Activated T-cell treated with anti-CD3 and anti-CD28 coated beads, Interleukin-2, amount 50 U/mL, for 4 hours (primary cell): Measurements from ENCODE around the gene ZNRF3. TPM values are rescaled to one million over a fixed set of nuclear protein-coding genes. Genes with fewer than 3 reads are reported as not detected.

Source experiments
- ATAC-seq, 2 donors: fragments of 200-7000 bp; cut with Tn5 transposase; one replicate each; pipeline ENCODE4 v1.10.0; 2021
- DNase-seq: peaks from one replicate; pipeline ENCODE4 v3.0.0-alpha.2; 2020
- H3K27me3 Mint-ChIP-seq: one replicate; pipeline ENCODE4 v1.8.0; 2021; ENCODE audit warnings: low read depth, mixed read lengths
- H3K36me3 Mint-ChIP-seq: one replicate; pipeline ENCODE4 v1.8.0; 2022; ENCODE audit warnings: mixed read lengths; ENCODE audit not compliant: insufficient read depth
- H3K4me1 Mint-ChIP-seq: one replicate; pipeline ENCODE4 v1.8.0; 2021; ENCODE audit warnings: low read depth, mixed read lengths
- H3K4me3 Mint-ChIP-seq: one replicate; pipeline ENCODE4 v1.8.0; 2021; ENCODE audit warnings: mild to moderate bottlenecking, moderate library complexity, mixed read lengths
- H3K9me3 Mint-ChIP-seq: one replicate; pipeline ENCODE4 v1.8.0; 2021; ENCODE audit warnings: mixed read lengths
- total RNA-seq, 3 donors: library from RNA; stranded (reverse); gene quantifications; one replicate each; pipeline ENCODE4 v1.2.1, GENCODE V29; 2021

Gene ZNRF3
- total RNA-seq, 3 donors from 2014 or later: 3.3 to 4.9 (median 3.8) TPM

- Mint-ChIP-seq H3K4me1 (no peaks in the 10 kb centered on the region), H3K9me3 (no peaks in the 10 kb centered on the region), H3K27me3 (peaks cover 5% of the 10 kb centered on the region), H3K4me3 (no peak overlapping the region), H3K36me3 (no peaks in the 10 kb centered on the region)
- DNase-seq (no peak), ATAC-seq (no peak)
Measured at GRCh38 chr22:28922540-28923244, 39.3 kb downstream of the ZNRF3 start.

DNA sequence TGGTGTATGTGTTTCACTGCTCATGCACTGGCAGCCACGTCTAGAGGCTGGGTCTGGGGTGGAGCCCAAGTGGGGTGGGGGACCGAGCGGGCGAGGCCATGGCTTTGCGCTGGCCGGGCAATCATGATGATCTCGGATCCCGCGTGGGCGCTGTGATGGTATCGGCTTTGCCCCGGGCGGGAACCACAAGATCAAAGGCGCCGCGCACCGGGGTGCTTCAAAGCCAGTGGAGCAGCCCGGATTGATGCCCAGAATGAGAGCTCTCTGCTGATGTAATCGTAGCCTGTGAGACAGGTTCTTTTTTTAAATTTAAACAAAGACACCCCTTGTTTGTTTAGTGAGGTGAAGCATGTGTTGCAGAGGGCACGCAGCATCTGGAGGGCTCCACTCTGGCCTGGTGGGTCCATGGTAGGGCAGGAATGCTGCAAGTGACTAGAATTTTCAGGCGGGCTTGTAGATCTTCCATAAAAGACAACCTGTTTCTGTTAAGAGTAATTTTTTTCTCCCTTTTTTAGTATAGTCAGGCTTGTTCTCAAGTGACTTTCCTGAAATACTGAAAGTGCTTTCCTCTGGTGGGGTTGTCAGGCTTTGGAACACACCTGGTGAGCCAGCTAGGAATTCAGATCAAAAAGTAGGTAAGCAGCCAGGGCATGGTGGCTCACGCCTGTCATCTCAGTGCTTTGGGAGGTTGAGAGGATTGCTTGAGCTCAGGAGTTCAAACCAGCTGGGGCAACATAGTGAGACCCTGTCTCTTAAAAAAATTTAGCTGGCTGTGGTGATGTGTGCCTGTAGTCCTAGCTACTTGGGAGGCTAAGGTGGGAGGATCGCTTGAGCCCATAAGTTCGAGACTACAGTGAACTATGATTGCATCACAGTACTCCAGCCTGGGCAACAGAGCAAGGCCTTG is 40.7 kb downstream of the ZNRF3 start:
- Mint-ChIP-seq H3K36me3 (no peaks in the 10 kb centered on the region), H3K4me1 (no peaks in the 10 kb centered on the region), H3K9me3 (no peaks in the 10 kb centered on the region), H3K27me3 (peaks cover 5% of the 10 kb centered on the region), H3K4me3 (no peak overlapping the region)
- ATAC-seq (no peak), DNase-seq (no peak)

DNA sequence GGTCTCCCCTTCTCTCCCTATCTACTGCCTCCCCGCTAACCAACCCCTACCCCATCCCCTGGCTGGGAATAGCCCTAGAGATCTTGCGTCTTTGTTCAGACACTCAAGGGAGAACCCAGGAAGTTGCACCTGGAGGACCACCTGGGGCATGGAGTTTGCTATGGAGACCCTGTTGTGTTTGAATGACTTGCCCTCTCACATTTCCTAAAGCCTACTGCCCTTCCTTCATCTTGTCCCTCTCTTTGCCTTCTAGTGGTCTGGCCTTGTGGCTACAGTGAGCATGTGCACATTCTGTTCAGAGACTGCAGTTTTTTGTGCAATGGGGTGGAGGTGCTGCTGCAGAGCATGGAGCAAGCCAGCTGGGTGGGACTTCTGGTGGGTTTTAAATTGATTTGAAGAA is 42.5 kb downstream of the ZNRF3 start:
- no peaks in the 10 kb centered on the region for H3K36me3 Mint-ChIP-seq
- no peak overlapping the region for H3K4me3 Mint-ChIP-seq
- DNase-seq: no peak
- peaks cover 5% of the 10 kb centered on the region for H3K27me3 Mint-ChIP-seq
- no peaks in the 10 kb centered on the region for H3K4me1 Mint-ChIP-seq
- ATAC-seq: no peak
- no peaks in the 10 kb centered on the region for H3K9me3 Mint-ChIP-seq

DNA sequence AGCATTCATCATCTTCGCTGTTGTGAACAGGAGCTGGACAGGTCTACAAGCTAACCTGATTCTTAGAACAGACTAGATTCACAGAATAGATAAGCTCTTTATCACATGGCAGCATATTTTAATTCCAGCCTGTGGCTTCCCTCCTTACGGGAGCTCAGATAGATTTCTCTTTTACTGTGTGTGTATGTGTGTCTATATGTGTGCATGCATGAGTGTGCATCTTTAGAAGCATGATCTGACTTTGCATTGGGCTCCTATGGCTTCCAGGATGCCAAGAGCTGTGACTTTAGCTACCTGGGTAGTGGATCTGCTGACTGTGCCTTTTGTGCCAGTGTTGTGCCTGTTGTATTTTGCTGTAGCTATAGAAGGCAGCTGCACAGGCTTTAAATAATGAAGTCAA is 44.3 kb downstream of the ZNRF3 start:
- H3K4me1 Mint-ChIP-seq: no peaks in the 10 kb centered on the region
- no peaks in the 10 kb centered on the region for H3K9me3 Mint-ChIP-seq
- H3K4me3 Mint-ChIP-seq: no peak overlapping the region
- ATAC-seq (no peak), DNase-seq (no peak)
- H3K36me3 Mint-ChIP-seq: no peaks in the 10 kb centered on the region
- peaks cover 19% of the 10 kb centered on the region for H3K27me3 Mint-ChIP-seq

GRCh38 chr22:28929197-28929596 is 45.8 kb downstream of the ZNRF3 start:
- no peak overlapping the region for H3K4me3 Mint-ChIP-seq
- H3K27me3 Mint-ChIP-seq: peaks cover 24% of the 10 kb centered on the region
- H3K4me1 Mint-ChIP-seq: no peaks in the 10 kb centered on the region
- no peak for DNase-seq
- no peaks in the 10 kb centered on the region for H3K9me3 Mint-ChIP-seq
- ATAC-seq: no peak
- H3K36me3 Mint-ChIP-seq: no peaks in the 10 kb centered on the region

GRCh38 chr22:28930357-28931007 is 47.1 kb downstream of the ZNRF3 start:
- H3K36me3 Mint-ChIP-seq: no peaks in the 10 kb centered on the region
- H3K27me3 Mint-ChIP-seq: peaks cover 27% of the 10 kb centered on the region
- DNase-seq (no peak), ATAC-seq (no peak)
- no peak overlapping the region for H3K4me3 Mint-ChIP-seq
- no peaks in the 10 kb centered on the region for H3K9me3 Mint-ChIP-seq
- H3K4me1 Mint-ChIP-seq: no peaks in the 10 kb centered on the region

DNA sequence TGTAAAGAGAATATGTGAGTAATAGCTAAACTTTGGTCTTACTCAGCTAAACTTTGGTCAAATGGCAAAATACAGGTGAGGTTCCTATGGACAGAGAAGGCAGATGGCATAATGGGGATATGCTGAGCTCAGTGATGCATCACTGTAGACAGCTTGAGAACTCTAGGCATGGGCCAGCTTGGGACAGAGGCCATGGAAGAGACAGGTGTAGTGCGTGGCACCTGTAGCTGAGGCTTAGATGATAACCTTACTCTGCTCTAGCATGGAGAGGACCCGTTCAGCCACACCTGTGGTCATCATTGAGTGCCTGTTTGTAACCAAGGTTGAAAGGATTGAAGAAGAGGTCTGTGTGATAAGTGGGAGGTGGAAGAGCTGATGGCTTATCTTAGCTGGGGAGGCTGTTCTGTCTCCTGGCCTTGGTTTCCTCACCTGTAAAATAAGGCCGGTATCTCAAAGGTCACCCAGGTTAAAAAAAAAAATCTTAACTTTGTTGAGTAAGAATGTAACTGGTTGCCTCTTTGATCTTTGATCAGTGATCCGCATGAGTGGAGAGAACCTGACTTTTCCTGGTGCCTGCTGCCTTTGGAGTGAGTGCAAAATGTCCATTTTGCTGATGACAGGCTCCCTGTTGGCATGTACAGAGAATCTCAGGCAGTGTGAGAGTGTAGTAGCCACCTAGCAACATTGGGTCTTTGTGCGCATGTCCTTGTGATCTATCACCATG is 48.6 kb downstream of the ZNRF3 start:
- H3K27me3 Mint-ChIP-seq: peaks cover 34% of the 10 kb centered on the region
- no peak for ATAC-seq
- DNase-seq: no peak
- no peaks in the 10 kb centered on the region for H3K36me3 Mint-ChIP-seq
- no peak overlapping the region for H3K4me3 Mint-ChIP-seq
- H3K9me3 Mint-ChIP-seq: no peaks in the 10 kb centered on the region
- no peaks in the 10 kb centered on the region for H3K4me1 Mint-ChIP-seq

DNA sequence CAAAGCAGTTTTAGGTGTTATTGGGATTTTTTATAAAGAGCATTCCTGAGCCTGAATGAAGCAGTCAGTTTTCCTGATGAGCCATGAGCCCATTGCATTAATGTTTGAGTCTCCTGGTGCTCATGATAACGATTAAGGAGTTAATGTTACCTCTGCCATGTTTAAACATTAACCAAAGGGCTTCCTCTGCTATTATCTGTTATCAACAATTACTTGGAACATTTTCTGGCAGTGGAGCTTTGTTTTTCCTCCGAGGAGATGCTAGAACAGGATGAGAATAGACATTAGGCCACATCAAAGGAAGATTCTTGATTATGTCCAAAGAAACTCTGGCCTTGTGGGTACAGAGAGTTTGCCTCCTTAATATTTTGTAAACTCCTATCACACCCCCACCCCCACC is 49.9 kb downstream of the ZNRF3 start:
- H3K36me3 Mint-ChIP-seq: no peaks in the 10 kb centered on the region
- H3K27me3 Mint-ChIP-seq: peaks cover 29% of the 10 kb centered on the region
- H3K9me3 Mint-ChIP-seq: no peaks in the 10 kb centered on the region
- no peak for DNase-seq
- H3K4me1 Mint-ChIP-seq: no peaks in the 10 kb centered on the region
- ATAC-seq: no peak
- no peak overlapping the region for H3K4me3 Mint-ChIP-seq

GRCh38 chr22:28934026-28934425 is 50.7 kb downstream of the ZNRF3 start:
- DNase-seq: no peak
- no peaks in the 10 kb centered on the region for H3K4me1 Mint-ChIP-seq
- H3K4me3 Mint-ChIP-seq: no peak overlapping the region
- H3K36me3 Mint-ChIP-seq: no peaks in the 10 kb centered on the region
- H3K27me3 Mint-ChIP-seq: peaks cover 29% of the 10 kb centered on the region
- no peaks in the 10 kb centered on the region for H3K9me3 Mint-ChIP-seq
- ATAC-seq: no peak

- no peak for ATAC-seq
- Mint-ChIP-seq H3K4me1 (no peaks in the 10 kb centered on the region), H3K4me3 (no peak overlapping the region), H3K27me3 (peaks cover 29% of the 10 kb centered on the region), H3K36me3 (no peaks in the 10 kb centered on the region), H3K9me3 (no peaks in the 10 kb centered on the region)
- no peak for DNase-seq
Measured at GRCh38 chr22:28935140-28935539, 51.8 kb downstream of the ZNRF3 start.

DNA sequence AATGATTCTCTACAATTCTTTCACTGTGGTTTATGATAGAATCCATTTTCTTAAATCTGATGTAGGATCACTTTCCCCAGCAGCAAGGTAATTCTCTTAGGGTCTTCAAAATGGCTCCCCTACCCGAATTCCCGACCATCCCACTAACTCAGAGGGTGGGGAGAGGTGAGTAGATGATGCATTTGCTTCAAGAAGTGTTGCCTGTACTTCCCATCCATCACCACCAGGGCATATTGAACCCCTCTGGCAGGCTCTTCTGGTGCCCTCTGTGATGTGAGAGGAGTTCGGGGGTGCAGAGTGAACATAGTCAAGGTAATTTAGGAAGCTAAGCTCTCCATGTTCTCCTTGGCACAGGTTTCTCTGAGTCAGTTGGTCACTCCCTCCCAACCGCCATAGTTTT is 52.3 kb downstream of the ZNRF3 start:
- ATAC-seq (no peak), DNase-seq (no peak)
- no peak overlapping the region for H3K4me3 Mint-ChIP-seq
- H3K36me3 Mint-ChIP-seq: no peaks in the 10 kb centered on the region
- no peaks in the 10 kb centered on the region for H3K9me3 Mint-ChIP-seq
- H3K4me1 Mint-ChIP-seq: no peaks in the 10 kb centered on the region
- peaks cover 29% of the 10 kb centered on the region for H3K27me3 Mint-ChIP-seq

GRCh38 chr22:28936200-28936599 is 52.8 kb downstream of the ZNRF3 start:
- ATAC-seq (no peak), DNase-seq (no peak)
- no peak overlapping the region for H3K4me3 Mint-ChIP-seq
- no peaks in the 10 kb centered on the region for H3K9me3 Mint-ChIP-seq
- H3K4me1 Mint-ChIP-seq: no peaks in the 10 kb centered on the region
- peaks cover 28% of the 10 kb centered on the region for H3K27me3 Mint-ChIP-seq
- no peaks in the 10 kb centered on the region for H3K36me3 Mint-ChIP-seq

DNA sequence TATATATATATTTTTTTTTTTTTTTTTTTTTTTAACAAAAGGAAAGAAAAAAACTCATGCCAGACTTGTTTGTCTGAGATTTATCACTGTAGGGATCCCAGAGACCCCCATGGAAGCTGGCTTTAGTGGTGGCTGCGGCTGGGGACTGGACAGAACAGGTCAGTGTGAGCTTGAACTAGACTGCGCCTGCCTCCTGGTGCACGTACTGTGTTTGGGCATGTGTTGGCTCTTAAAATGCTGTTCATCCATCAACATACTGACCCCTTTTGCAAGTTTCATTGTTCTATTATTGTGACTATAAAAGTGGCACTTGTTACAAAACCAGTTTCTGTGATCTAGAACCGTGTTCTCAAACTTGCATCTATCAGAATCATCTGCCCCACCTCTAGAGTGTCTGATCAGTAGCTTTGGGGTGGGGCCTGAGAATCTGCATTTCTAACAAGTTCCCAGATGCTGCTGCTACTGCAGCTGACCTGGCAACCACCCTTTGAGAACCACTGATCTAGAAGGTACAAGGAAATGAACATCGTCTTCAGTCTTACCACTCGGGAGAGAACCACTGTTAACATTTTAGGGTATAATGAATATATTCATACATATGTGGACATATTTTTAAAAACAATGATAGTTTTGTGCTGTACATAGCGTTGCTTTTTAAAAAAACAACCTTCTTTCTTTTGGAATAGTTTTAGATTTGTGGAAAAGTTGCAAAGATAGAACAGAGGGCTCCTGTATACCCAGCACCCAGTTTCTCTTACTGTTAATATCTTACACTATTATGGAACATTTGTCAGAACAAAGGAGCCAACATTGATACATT is 54.0 kb downstream of the ZNRF3 start:
- no peaks in the 10 kb centered on the region for H3K4me1 Mint-ChIP-seq
- peaks cover 23% of the 10 kb centered on the region for H3K27me3 Mint-ChIP-seq
- H3K4me3 Mint-ChIP-seq: no peak overlapping the region
- ATAC-seq: no peak
- no peak for DNase-seq
- no peaks in the 10 kb centered on the region for H3K36me3 Mint-ChIP-seq
- H3K9me3 Mint-ChIP-seq: no peaks in the 10 kb centered on the region
